Karpas-422 (cell line): ENCODE measurements around the gene NCKAP5L. TPM values are rescaled to one million over a fixed set of nuclear protein-coding genes. Genes with fewer than 3 reads are reported as not detected.

Source experiments
- DNase-seq: peaks from one replicate; pipeline ENCODE4 v3.0.0-alpha.2; 2015
- H2AFZ ChIP-seq: fragments of 200-600 bp; sonication (generic); 2 replicates; pipeline ENCODE4 v1.6.1; 2014; ENCODE audit warnings: antibody characterized with exemption, low read length, mixed read lengths
- H3K27ac ChIP-seq: fragments of 200-600 bp; sonication (generic); 2 replicates; pipeline ENCODE4 v1.5.1; 2014; ENCODE audit warnings: mild to moderate bottlenecking, low read length, moderate library complexity
- H3K27me3 ChIP-seq: fragments of 200-600 bp; sonication (generic); 2 replicates; pipeline ENCODE4 v1.6.1; 2014; ENCODE audit warnings: low read length, mixed read lengths
- H3K36me3 ChIP-seq: fragments of 200-600 bp; sonication (generic); 2 replicates; pipeline ENCODE4 v1.6.1; 2014; ENCODE audit warnings: low read length, mixed read lengths; ENCODE audit not compliant: insufficient read depth
- H3K4me1 ChIP-seq: fragments of 200-600 bp; sonication (generic); 2 replicates; pipeline ENCODE4 v1.6.1; 2014; ENCODE audit warnings: mild to moderate bottlenecking, low read length, mixed read lengths
- H3K4me2 ChIP-seq: fragments of 200-600 bp; sonication (generic); 2 replicates; pipeline ENCODE4 v1.6.1; 2014; ENCODE audit warnings: low read length, low read depth, mild to moderate bottlenecking; ENCODE audit not compliant: poor library complexity, severe bottlenecking
- H3K4me3 ChIP-seq: fragments of 200-600 bp; sonication (generic); 2 replicates; pipeline ENCODE4 v1.5.1; 2014; ENCODE audit warnings: mild to moderate bottlenecking, antibody characterized with exemption, low read length, mixed read lengths
- H3K79me2 ChIP-seq: fragments of 200-600 bp; sonication (generic); 2 replicates; pipeline ENCODE4 v1.6.1; 2014; ENCODE audit warnings: mild to moderate bottlenecking, low read length, mixed read lengths
- H3K9ac ChIP-seq: fragments of 200-600 bp; sonication (generic); 2 replicates; pipeline ENCODE4 v1.6.0; 2014; ENCODE audit warnings: low read length
- H3K9me2 ChIP-seq: fragments of 200-600 bp; sonication (generic), shearing (Covaris generic); replicated peaks from 2 replicates; pipeline ENCODE4 v1.6.0; 2014; ENCODE audit warnings: mild to moderate bottlenecking, low read length, moderate library complexity; ENCODE audit not compliant: insufficient read depth
- H3K9me3 ChIP-seq: fragments of 300-700, 200-600 bp; sonication (generic); 2 replicates; pipeline ENCODE4 v1.6.1; 2014; ENCODE audit warnings: low read length, mixed read lengths
- H4K20me1 ChIP-seq: fragments of 200-600 bp; sonication (generic); 2 replicates; pipeline ENCODE4 v1.6.1; 2014; ENCODE audit warnings: mild to moderate bottlenecking, antibody characterized with exemption, low read length, low read depth; ENCODE audit not compliant: insufficient read depth
- total RNA-seq: library from RNA; depleted of rRNA; stranded (reverse); fragments of >200 nt; shearing (Covaris generic); gene quantifications from 2 replicates; pipeline ENCODE4 v1.2.3, GENCODE V29; 2014; ENCODE audit warnings: low replicate concordance

Gene NCKAP5L
- total RNA-seq, 1 experiment from 2014 or later, result 17.3 TPM

DNA sequence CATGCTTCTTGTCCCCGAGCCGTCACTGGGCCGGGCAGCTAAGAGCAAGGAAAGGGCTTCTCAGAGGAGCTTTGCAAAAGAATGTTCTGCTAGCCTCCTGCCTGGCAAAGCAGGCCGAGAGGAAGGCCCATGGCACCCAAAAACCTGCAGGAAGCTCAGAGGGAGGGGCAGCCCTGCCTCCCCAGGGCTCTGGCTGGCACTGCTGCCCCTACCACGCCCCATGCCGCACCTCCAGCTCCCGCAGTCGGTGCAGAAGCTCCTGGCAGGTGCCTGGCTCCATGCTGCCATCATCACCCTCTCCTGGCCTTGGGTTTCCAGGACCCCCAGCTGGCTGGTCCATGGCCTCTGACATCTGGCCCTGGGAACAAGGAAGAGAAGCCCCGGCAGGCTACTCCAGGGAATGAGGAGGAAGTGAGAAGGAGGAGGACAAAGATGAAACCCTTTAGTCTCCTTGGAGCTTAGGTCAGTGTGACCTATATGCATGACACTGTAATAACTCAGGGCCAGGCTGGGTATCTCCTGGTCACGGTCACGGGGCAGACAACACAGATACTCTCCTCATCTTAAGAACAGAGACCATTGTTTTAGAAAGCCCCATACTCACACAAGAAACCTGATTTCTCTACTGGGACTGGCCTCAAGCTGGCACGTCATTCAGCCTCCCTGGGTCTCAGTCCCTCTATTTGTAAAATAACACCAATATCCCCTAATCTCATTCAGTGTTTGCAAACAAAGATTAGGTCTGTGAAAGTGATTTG is 24.3 kb downstream of the NCKAP5L start:
- Histone ChIP-seq H3K9ac (no peak overlapping the region), H2AFZ (no peak overlapping the region), H4K20me1 (no peaks in the 10 kb centered on the region), H3K9me3 (no peaks in the 10 kb centered on the region), H3K27ac (no peak overlapping the region), H3K4me1 (no peaks in the 10 kb centered on the region), H3K9me2 (no peaks in the 10 kb centered on the region), H3K36me3 (no peaks in the 10 kb centered on the region), H3K4me2 (no peak overlapping the region), H3K27me3 (no peaks in the 10 kb centered on the region), H3K79me2 (0 out of 2 replicates have a peak, but pooled peaks cover 12% of the 10 kb centered on the region), H3K4me3 (no peak overlapping the region)
- DNase-seq, result no peak

GRCh38 chr12:49801141-49802063 is 26.8 kb downstream of the NCKAP5L start:
- no peak for DNase-seq
- Histone ChIP-seq H3K4me3 (no peak overlapping the region), H3K9me3 (no peaks in the 10 kb centered on the region), H3K4me2 (no peak overlapping the region), H3K9ac (no peak overlapping the region), H3K9me2 (no peaks in the 10 kb centered on the region), H3K27me3 (no peaks in the 10 kb centered on the region), H3K4me1 (no peaks in the 10 kb centered on the region), H3K79me2 (no peaks in the 10 kb centered on the region), H4K20me1 (no peaks in the 10 kb centered on the region), H2AFZ (no peak overlapping the region), H3K36me3 (no peaks in the 10 kb centered on the region), H3K27ac (no peak overlapping the region)

- Histone ChIP-seq H3K9me3 (no peaks in the 10 kb centered on the region), H3K9ac (no peak overlapping the region), H2AFZ (no peak overlapping the region), H4K20me1 (no peaks in the 10 kb centered on the region), H3K4me3 (no peak overlapping the region), H3K27me3 (no peaks in the 10 kb centered on the region), H3K79me2 (no peaks in the 10 kb centered on the region), H3K4me2 (no peak overlapping the region), H3K27ac (no peak overlapping the region), H3K9me2 (no peaks in the 10 kb centered on the region), H3K4me1 (no peaks in the 10 kb centered on the region), H3K36me3 (no peaks in the 10 kb centered on the region)
- no peak for DNase-seq
Measured at GRCh38 chr12:49800421-49801140, 27.6 kb downstream of the NCKAP5L start.

DNA sequence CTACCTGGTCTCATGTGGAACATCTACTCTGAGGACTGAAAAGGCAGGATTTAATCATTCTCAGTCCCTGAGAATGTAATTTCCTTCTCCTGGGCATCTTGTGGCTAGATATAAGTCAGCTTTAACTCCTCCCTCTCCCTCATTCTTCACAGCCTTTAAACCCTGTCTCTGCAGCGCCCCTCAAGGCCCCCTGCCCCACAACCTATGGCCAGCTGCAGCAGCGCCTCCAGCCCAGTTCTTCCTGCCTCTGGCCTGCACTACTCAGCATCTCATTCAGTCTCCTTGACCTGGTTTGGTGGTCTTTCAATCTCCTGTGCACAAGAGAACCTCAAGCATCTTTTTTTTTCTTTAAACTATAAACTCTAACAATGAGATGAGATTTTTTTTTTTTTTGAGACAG is 29.3 kb downstream of the NCKAP5L start:
- DNase-seq, result no peak
- Histone ChIP-seq H3K79me2 (no peaks in the 10 kb centered on the region), H3K27ac (no peak overlapping the region), H3K9me2 (no peaks in the 10 kb centered on the region), H3K36me3 (no peaks in the 10 kb centered on the region), H3K9me3 (no peaks in the 10 kb centered on the region), H3K4me3 (no peak overlapping the region), H3K9ac (no peak overlapping the region), H3K4me1 (no peaks in the 10 kb centered on the region), H2AFZ (no peak overlapping the region), H3K4me2 (no peak overlapping the region), H4K20me1 (no peaks in the 10 kb centered on the region), H3K27me3 (no peaks in the 10 kb centered on the region)

DNA sequence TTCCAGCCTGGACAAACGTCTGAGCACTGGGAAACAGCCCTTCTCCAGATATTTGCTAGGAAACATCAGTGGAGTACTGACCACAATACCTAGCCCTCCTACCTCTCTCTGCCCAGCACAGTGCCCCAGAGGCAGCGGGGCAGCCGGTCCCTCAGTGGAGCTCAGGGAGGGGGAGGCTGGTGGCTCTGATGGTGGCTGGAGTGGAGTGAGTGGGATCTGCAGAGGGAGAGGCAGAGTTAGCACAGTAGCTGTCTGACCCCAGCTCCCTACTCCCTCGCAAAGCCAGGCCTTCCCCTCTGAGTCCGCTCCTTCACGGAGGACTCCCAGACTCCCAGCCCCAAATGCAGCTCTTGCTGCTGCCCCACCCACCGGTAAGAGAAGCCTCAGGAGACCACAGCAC is 30.0 kb downstream of the NCKAP5L start:
- Histone ChIP-seq H3K9me2 (no peaks in the 10 kb centered on the region), H3K27me3 (no peaks in the 10 kb centered on the region), H3K36me3 (no peaks in the 10 kb centered on the region), H3K79me2 (no peaks in the 10 kb centered on the region), H2AFZ (no peak overlapping the region), H3K4me1 (no peaks in the 10 kb centered on the region), H4K20me1 (no peaks in the 10 kb centered on the region), H3K9me3 (no peaks in the 10 kb centered on the region), H3K4me3 (no peak overlapping the region), H3K4me2 (no peak overlapping the region), H3K9ac (no peak overlapping the region), H3K27ac (no peak overlapping the region)
- no peak for DNase-seq

DNA sequence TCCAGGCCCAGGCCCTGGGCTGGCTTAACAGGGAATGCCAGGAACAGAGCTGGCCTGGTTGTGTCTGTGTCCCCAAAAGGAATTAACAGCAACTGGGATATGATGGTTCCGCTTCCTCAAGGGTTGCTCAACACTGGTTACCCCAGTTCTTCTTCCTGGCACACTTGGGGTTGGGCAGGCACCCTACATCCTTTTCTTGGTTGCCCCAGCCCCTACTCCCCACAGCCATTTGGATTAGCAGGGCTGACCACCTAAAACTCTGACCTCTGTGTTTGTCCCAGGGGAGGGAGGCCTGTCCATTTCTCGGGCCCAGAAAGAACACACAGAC is 30.8 kb downstream of the NCKAP5L start:
- Histone ChIP-seq H3K4me3 (no peak overlapping the region), H4K20me1 (no peaks in the 10 kb centered on the region), H3K79me2 (no peaks in the 10 kb centered on the region), H3K36me3 (no peaks in the 10 kb centered on the region), H3K4me1 (no peaks in the 10 kb centered on the region), H3K9me3 (no peaks in the 10 kb centered on the region), H3K27me3 (no peaks in the 10 kb centered on the region), H2AFZ (no peak overlapping the region), H3K4me2 (no peak overlapping the region), H3K9me2 (no peaks in the 10 kb centered on the region), H3K9ac (no peak overlapping the region), H3K27ac (no peak overlapping the region)
- no peak for DNase-seq

- H3K27ac ChIP-seq, result no peak overlapping the region
- no peaks in the 10 kb centered on the region for H3K27me3 ChIP-seq
- H3K9ac ChIP-seq, result no peak overlapping the region
- H3K36me3 ChIP-seq, result no peaks in the 10 kb centered on the region
- no peaks in the 10 kb centered on the region for H3K9me2 ChIP-seq
- H4K20me1 ChIP-seq, result no peaks in the 10 kb centered on the region
- no peaks in the 10 kb centered on the region for H3K4me1 ChIP-seq
- no peaks in the 10 kb centered on the region for H3K9me3 ChIP-seq
- no peak for DNase-seq
- H3K79me2 ChIP-seq, result no peaks in the 10 kb centered on the region
- no peak overlapping the region for H3K4me3 ChIP-seq
- H2AFZ ChIP-seq, result no peak overlapping the region
- H3K4me2 ChIP-seq, result no peak overlapping the region
Measured at GRCh38 chr12:49796606-49797448, 31.4 kb downstream of the NCKAP5L start.
